ENCODE data around the gene CCDC142.

DNA sequence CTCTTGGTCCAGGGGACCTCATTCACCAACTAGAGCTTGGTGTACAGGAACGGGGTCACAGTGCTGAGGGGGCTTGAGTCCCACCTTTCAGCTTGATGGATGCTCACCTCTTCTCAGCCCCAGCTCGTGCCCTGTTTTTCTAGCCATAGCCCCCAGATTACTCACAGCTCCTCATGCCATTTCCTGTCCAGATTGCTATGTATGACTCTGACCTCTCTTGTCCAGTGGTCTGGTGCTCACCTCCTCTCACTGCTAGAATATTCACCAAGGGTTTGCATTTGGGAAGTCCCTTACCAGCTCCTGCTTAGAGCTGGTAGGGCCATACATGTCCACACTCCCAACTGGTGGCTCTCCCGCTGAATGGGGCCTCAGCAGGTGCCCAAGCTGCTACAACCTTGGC lies 10.7 kb upstream of the CCDC142 start:
- TF ChIP-seq POLR2AphosphoS5 (IDR thresholded peaks at IDR 0.05): no peak
- no peak for TF ChIP-seq SMC3 (conservative IDR thresholded peaks at IDR 0.05; ENCODE audit: poor library complexity)
- no peak for TF ChIP-seq CTCF (IDR thresholded peaks at IDR 0.05; ENCODE audit: poor library complexity, severe bottlenecking)
- TF ChIP-seq, protein P1, sequence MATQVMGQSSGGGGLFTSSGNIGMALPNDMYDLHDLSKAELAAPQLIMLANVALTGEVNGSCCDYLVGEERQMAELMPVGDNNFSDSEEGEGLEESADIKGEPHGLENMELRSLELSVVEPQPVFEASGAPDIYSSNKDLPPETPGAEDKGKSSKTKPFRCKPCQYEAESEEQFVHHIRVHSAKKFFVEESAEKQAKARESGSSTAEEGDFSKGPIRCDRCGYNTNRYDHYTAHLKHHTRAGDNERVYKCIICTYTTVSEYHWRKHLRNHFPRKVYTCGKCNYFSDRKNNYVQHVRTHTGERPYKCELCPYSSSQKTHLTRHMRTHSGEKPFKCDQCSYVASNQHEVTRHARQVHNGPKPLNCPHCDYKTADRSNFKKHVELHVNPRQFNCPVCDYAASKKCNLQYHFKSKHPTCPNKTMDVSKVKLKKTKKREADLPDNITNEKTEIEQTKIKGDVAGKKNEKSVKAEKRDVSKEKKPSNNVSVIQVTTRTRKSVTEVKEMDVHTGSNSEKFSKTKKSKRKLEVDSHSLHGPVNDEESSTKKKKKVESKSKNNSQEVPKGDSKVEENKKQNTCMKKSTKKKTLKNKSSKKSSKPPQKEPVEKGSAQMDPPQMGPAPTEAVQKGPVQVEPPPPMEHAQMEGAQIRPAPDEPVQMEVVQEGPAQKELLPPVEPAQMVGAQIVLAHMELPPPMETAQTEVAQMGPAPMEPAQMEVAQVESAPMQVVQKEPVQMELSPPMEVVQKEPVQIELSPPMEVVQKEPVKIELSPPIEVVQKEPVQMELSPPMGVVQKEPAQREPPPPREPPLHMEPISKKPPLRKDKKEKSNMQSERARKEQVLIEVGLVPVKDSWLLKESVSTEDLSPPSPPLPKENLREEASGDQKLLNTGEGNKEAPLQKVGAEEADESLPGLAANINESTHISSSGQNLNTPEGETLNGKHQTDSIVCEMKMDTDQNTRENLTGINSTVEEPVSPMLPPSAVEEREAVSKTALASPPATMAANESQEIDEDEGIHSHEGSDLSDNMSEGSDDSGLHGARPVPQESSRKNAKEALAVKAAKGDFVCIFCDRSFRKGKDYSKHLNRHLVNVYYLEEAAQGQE (IDR thresholded peaks at IDR 0.05; ENCODE audit: borderline replicate concordance): no peak
- TF ChIP-seq MXI1 (conservative IDR thresholded peaks at IDR 0.05; ENCODE audit: poor library complexity, severe bottlenecking): no peak
- no peak for TF ChIP-seq EZH2 (IDR thresholded peaks at IDR 0.05; ENCODE audit: borderline replicate concordance, insufficient read depth, low read length, poor library complexity, severe bottlenecking)
- no peak for TF ChIP-seq RAD21 (conservative IDR thresholded peaks at IDR 0.05)
- no peak for TF ChIP-seq EP300 (conservative IDR thresholded peaks at IDR 0.05; ENCODE audit: poor library complexity, severe bottlenecking)
